Neural cell (in vitro differentiated cells): Measurements from ENCODE around the gene PDE3B. TPM values are rescaled to one million over a fixed set of nuclear protein-coding genes. Genes with fewer than 3 reads are reported as not detected.

Experiments used
- H2AFZ ChIP-seq: fragments of 200-600, 300-800 bp; sonication (generic), shearing (Covaris generic); 2 replicates; pipeline ENCODE4 v1.6.0; 2014; ENCODE audit warnings: low read depth, mild to moderate bottlenecking, antibody characterized with exemption, low read length, moderate library complexity
- H3F3A ChIP-seq: fragments of 200-600 bp; shearing (Covaris generic); 2 replicates; pipeline ENCODE4 v1.6.1; 2016; ENCODE audit warnings: mild to moderate bottlenecking, moderate library complexity, mixed read lengths, antibody characterized with exemption, low read length; ENCODE audit not compliant: insufficient read depth, poor library complexity, severe bottlenecking
- H3K27ac ChIP-seq: fragments of 200-600, 300-800 bp; sonication (generic), shearing (Covaris generic); 2 replicates; pipeline ENCODE4 v1.5.1; 2014; ENCODE audit warnings: mild to moderate bottlenecking, low read length, moderate library complexity
- H3K27me3 ChIP-seq: fragments of 300-800, 200-600 bp; sonication (generic), shearing (Covaris generic); 2 replicates; pipeline ENCODE4 v1.6.0; 2014; ENCODE audit warnings: mild to moderate bottlenecking, low read depth, low read length, moderate library complexity; ENCODE audit not compliant: insufficient read depth
- H3K36me3 ChIP-seq: fragments of 300-800, 200-600 bp; sonication (generic), shearing (Covaris generic); 2 replicates; pipeline ENCODE4 v1.5.1; 2014; ENCODE audit warnings: mild to moderate bottlenecking, antibody characterized with exemption, low read length, moderate library complexity; ENCODE audit not compliant: insufficient read depth
- H3K4me2 ChIP-seq: fragments of 300-800, 200-600 bp; sonication (generic), shearing (Covaris generic); 2 replicates; pipeline ENCODE4 v1.6.0; 2014; ENCODE audit warnings: mild to moderate bottlenecking, low read length
- H3K4me3 ChIP-seq: fragments of 300-800, 200-600 bp; sonication (generic), shearing (Covaris generic); 2 replicates; pipeline ENCODE4 v1.5.1; 2014; ENCODE audit warnings: mild to moderate bottlenecking, low read length, moderate library complexity
- H3K79me2 ChIP-seq: fragments of 200-600 bp; shearing (Covaris generic); replicated peaks from 2 replicates; pipeline ENCODE4 v1.6.0; 2014; ENCODE audit warnings: mild to moderate bottlenecking, low read length, moderate library complexity; ENCODE audit not compliant: insufficient read depth
- H3K9ac ChIP-seq: fragments of 300-800, 200-600 bp; sonication (generic), shearing (Covaris generic); 2 replicates; pipeline ENCODE4 v1.6.1; 2016; ENCODE audit warnings: mild to moderate bottlenecking, low read length, mixed read lengths
- H3K9me2 ChIP-seq: fragments of 200-600 bp; shearing (Covaris generic); 2 replicates; pipeline ENCODE4 v1.6.1; 2016; ENCODE audit warnings: mild to moderate bottlenecking, low read length, mixed read lengths; ENCODE audit not compliant: insufficient read depth
- H3K9me3 ChIP-seq: fragments of 200-600, 300-800 bp; sonication (generic), shearing (Covaris generic); 2 replicates; pipeline ENCODE4 v1.6.1; 2016; ENCODE audit warnings: mild to moderate bottlenecking, mixed run types, low read length, moderate library complexity, mixed read lengths
- H4K20me1 ChIP-seq: fragments of 200-600 bp; shearing (Covaris generic); 2 replicates; pipeline ENCODE4 v1.6.1; 2016; ENCODE audit warnings: mild to moderate bottlenecking, mixed run types; ENCODE audit not compliant: insufficient read depth
- EP300 ChIP-seq: fragments of 450-650 bp; conservative IDR thresholded peaks from 2 replicates; pipeline ENCODE4 v1.6.1; 2014; ENCODE audit warnings: antibody characterized with exemption, mild to moderate bottlenecking, moderate library complexity; ENCODE audit not compliant: poor library complexity, severe bottlenecking
- EZH2 ChIP-seq: fragments of 200-600, 300-800 bp; shearing (Covaris generic), sonication (generic); IDR thresholded peaks from 2 replicates; pipeline ENCODE4 v1.6.1; 2014; ENCODE audit warnings: antibody characterized with exemption, low read length, borderline replicate concordance, mild to moderate bottlenecking; ENCODE audit not compliant: insufficient read depth, poor library complexity, severe bottlenecking
- MXI1 ChIP-seq: fragments of 450-650 bp; conservative IDR thresholded peaks from 2 replicates; pipeline ENCODE4 v1.6.1; 2014; ENCODE audit warnings: antibody characterized with exemption, mild to moderate bottlenecking; ENCODE audit not compliant: poor library complexity, severe bottlenecking
- POLR2AphosphoS5 ChIP-seq: IDR thresholded peaks from 2 replicates; pipeline ENCODE4 v1.6.1; 2012
- RAD21 ChIP-seq: fragments of 450-650 bp; conservative IDR thresholded peaks from 2 replicates; pipeline ENCODE4 v1.6.1; 2014; ENCODE audit warnings: antibody characterized with exemption, mild to moderate bottlenecking, moderate library complexity
- SMC3 ChIP-seq: fragments of 450-650 bp; conservative IDR thresholded peaks from 2 replicates; pipeline ENCODE4 v1.6.1; 2014; ENCODE audit warnings: antibody characterized with exemption, mild to moderate bottlenecking, moderate library complexity; ENCODE audit not compliant: poor library complexity
- TAF1 ChIP-seq: IDR thresholded peaks from 2 replicates; pipeline ENCODE4 v1.6.1; 2012; ENCODE audit warnings: low read depth
- polyA plus RNA-seq: library from polyadenylated mRNA; depleted of rRNA; stranded (reverse); fragments of >200 nt; gene quantifications from 2 replicates; pipeline ENCODE4 v1.2.3, GENCODE V29; 2014
- TF ChIP-seq, protein P1 (sequence below): fragments of 450-650 bp; IDR thresholded peaks from 2 replicates; pipeline ENCODE4 v1.5.1; 2014; ENCODE audit warnings: antibody characterized with exemption, mild to moderate bottlenecking, moderate library complexity; ENCODE audit not compliant: poor library complexity, severe bottlenecking
- TF ChIP-seq, protein P2 (sequence below): IDR thresholded peaks from 2 replicates; pipeline ENCODE4 v1.6.1; 2012; ENCODE audit warnings: borderline replicate concordance

The PDE3B gene
- polyA plus RNA-seq, 1 donor from 2014 or later = 13.8 TPM

DNA sequence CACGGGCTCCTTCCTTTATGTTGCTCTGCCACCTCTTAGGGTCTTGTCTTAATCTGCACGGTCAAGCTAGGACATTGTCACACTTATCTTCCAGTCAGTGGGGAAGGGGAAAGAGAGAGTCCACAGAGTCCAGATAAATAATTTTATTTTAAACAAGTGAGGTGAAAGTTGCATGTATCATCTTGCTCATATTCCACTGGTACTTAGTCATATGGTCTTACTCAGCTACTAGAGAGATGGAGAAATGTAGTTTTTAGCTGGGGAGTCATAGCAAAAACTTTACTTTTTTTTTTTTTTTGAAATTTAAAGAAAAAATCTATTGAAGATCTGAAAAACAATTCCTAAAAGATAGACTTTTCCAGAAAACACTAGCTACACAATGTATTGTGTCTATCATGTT lies 29.0 kb downstream of the PDE3B start:
- Histone ChIP-seq H3K27me3 (no peaks in the 10 kb centered on the region), H4K20me1 (no peaks in the 10 kb centered on the region), H3K4me2 (no peak overlapping the region), H3F3A (no peaks in the 10 kb centered on the region), H3K9ac (no peak overlapping the region), H3K79me2 (no peaks in the 10 kb centered on the region), H3K27ac (no peak overlapping the region), H3K4me3 (no peak overlapping the region), H3K36me3 (no peaks in the 10 kb centered on the region), H2AFZ (no peak overlapping the region), H3K9me2 (no peaks in the 10 kb centered on the region), H3K9me3 (no peaks in the 10 kb centered on the region)
- TF ChIP-seq POLR2AphosphoS5 (no peak), TAF1 (no peak), EZH2 (no peak), EP300 (no peak), MXI1 (no peak), RAD21 (no peak), SMC3 (no peak)
- TF ChIP-seq, protein P1, sequence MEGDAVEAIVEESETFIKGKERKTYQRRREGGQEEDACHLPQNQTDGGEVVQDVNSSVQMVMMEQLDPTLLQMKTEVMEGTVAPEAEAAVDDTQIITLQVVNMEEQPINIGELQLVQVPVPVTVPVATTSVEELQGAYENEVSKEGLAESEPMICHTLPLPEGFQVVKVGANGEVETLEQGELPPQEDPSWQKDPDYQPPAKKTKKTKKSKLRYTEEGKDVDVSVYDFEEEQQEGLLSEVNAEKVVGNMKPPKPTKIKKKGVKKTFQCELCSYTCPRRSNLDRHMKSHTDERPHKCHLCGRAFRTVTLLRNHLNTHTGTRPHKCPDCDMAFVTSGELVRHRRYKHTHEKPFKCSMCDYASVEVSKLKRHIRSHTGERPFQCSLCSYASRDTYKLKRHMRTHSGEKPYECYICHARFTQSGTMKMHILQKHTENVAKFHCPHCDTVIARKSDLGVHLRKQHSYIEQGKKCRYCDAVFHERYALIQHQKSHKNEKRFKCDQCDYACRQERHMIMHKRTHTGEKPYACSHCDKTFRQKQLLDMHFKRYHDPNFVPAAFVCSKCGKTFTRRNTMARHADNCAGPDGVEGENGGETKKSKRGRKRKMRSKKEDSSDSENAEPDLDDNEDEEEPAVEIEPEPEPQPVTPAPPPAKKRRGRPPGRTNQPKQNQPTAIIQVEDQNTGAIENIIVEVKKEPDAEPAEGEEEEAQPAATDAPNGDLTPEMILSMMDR = no peak
- TF ChIP-seq, protein P2, sequence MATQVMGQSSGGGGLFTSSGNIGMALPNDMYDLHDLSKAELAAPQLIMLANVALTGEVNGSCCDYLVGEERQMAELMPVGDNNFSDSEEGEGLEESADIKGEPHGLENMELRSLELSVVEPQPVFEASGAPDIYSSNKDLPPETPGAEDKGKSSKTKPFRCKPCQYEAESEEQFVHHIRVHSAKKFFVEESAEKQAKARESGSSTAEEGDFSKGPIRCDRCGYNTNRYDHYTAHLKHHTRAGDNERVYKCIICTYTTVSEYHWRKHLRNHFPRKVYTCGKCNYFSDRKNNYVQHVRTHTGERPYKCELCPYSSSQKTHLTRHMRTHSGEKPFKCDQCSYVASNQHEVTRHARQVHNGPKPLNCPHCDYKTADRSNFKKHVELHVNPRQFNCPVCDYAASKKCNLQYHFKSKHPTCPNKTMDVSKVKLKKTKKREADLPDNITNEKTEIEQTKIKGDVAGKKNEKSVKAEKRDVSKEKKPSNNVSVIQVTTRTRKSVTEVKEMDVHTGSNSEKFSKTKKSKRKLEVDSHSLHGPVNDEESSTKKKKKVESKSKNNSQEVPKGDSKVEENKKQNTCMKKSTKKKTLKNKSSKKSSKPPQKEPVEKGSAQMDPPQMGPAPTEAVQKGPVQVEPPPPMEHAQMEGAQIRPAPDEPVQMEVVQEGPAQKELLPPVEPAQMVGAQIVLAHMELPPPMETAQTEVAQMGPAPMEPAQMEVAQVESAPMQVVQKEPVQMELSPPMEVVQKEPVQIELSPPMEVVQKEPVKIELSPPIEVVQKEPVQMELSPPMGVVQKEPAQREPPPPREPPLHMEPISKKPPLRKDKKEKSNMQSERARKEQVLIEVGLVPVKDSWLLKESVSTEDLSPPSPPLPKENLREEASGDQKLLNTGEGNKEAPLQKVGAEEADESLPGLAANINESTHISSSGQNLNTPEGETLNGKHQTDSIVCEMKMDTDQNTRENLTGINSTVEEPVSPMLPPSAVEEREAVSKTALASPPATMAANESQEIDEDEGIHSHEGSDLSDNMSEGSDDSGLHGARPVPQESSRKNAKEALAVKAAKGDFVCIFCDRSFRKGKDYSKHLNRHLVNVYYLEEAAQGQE = no peak

GRCh38 chr11:14673421-14673820 lies 29.8 kb downstream of the PDE3B start:
- Histone ChIP-seq H3K4me3 (no peak overlapping the region), H3K27ac (no peak overlapping the region), H2AFZ (no peak overlapping the region), H4K20me1 (no peaks in the 10 kb centered on the region), H3K79me2 (no peaks in the 10 kb centered on the region), H3K4me2 (no peak overlapping the region), H3K27me3 (no peaks in the 10 kb centered on the region), H3K36me3 (no peaks in the 10 kb centered on the region), H3K9me3 (no peaks in the 10 kb centered on the region), H3K9me2 (no peaks in the 10 kb centered on the region), H3F3A (no peaks in the 10 kb centered on the region), H3K9ac (no peak overlapping the region)
- TF ChIP-seq, protein P1 = no peak
- TF ChIP-seq MXI1 = no peak
- TF ChIP-seq TAF1 = no peak
- no peak for TF ChIP-seq RAD21
- TF ChIP-seq, protein P2 = no peak
- TF ChIP-seq EP300 = no peak
- no peak for TF ChIP-seq EZH2
- no peak for TF ChIP-seq SMC3
- no peak for TF ChIP-seq POLR2AphosphoS5
